SJCRH30 (cell line): ENCODE measurements around the gene OGDH. TPM values are rescaled to one million over a fixed set of nuclear protein-coding genes. Genes with fewer than 3 reads are reported as not detected.
"Not testable (repeated sequence)": the region's sequence is repeated elsewhere in the genome, so short reads cannot be mapped to it uniquely, and the experiment has no call there.

Source experiments
- DNase-seq, 2 experiments: peaks; one replicate each; pipeline ENCODE4 v3.0.0-alpha.2; 2015 to 2020
- H3K27ac ChIP-seq: fragments of 250-450 bp; sonication (Bioruptor Pico); 2 replicates; pipeline ENCODE4 v1.5.1; 2020; ENCODE audit warnings: mild to moderate bottlenecking, moderate library complexity
- H3K27me3 ChIP-seq: fragments of 250-450 bp; sonication (Bioruptor Pico); 2 replicates; pipeline ENCODE4 v1.5.1; 2020; ENCODE audit warnings: mild to moderate bottlenecking, moderate library complexity
- H3K36me3 ChIP-seq: fragments of 250-450 bp; sonication (Bioruptor Pico); 2 replicates; pipeline ENCODE4 v1.5.1; 2020; ENCODE audit warnings: mild to moderate bottlenecking, moderate library complexity
- H3K4me1 ChIP-seq: fragments of 250-450 bp; sonication (Bioruptor Pico); 2 replicates; pipeline ENCODE4 v1.5.1; 2020; ENCODE audit warnings: mild to moderate bottlenecking, moderate library complexity
- H3K4me3 ChIP-seq: fragments of 250-450 bp; sonication (Bioruptor Pico); 2 replicates; pipeline ENCODE4 v1.5.1; 2020; ENCODE audit warnings: mild to moderate bottlenecking, moderate library complexity
- H3K9me3 ChIP-seq: fragments of 250-450 bp; sonication (Bioruptor Pico); replicated peaks from 2 replicates; pipeline ENCODE4 v1.5.1; 2020; ENCODE audit warnings: mild to moderate bottlenecking, moderate library complexity
- total RNA-seq: library from RNA; depleted of rRNA; stranded (reverse); fragments of >200 nt; shearing (Covaris generic); gene quantifications from 2 replicates; pipeline ENCODE4 v1.2.3, GENCODE V29; 2014

The OGDH gene
- total RNA-seq, 1 experiment from 2014 or later = 37.8 TPM

DNA sequence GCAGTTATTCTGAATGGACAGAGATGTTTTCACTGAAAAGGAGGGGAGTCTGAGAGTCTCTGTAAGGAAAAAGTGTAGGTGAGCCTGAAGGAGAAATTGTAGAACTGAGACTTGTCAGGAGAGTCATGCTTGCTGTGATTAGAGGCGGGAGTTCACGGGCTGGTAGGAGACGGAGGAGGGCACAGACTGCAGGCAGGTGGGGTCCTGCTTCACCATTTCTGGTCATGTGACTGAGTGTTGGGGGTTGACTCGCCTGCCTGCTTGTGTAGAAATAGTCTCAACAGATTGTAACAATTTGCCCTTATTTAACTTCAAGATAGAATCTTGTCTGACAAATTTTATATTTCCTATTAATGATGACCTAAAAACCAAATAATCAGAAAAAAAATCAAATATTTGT is 70.3 kb downstream of the OGDH start:
- Histone ChIP-seq H3K4me1 (no peaks in the 10 kb centered on the region), H3K9me3 (no peaks in the 10 kb centered on the region), H3K4me3 (no peak overlapping the region), H3K36me3 (peaks cover 15% of the 10 kb centered on the region), H3K27me3 (no peaks in the 10 kb centered on the region), H3K27ac (no peak overlapping the region)
- no peak for DNase-seq

DNA sequence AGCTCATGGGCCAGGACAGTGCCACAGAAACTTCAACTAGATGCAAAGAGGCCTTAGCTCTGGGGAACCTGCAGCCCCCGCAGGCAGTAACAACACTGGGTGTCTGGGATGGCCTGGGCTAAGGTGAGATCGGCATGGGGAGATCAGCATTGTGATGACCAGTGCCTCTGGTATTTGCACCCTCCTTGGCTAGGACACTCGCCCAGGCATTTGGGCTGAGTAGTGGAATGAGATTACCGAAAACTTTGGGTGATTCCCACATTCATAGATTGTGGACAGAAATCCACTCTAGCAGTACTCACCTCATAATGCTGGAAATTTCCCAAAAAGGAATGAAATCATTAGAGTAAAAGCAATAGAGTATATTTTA is 71.7 kb downstream of the OGDH start:
- Histone ChIP-seq H3K27me3 (no peaks in the 10 kb centered on the region), H3K9me3 (no peaks in the 10 kb centered on the region), H3K4me3 (no peak overlapping the region), H3K4me1 (no peaks in the 10 kb centered on the region), H3K36me3 (peaks cover 17% of the 10 kb centered on the region), H3K27ac (no peak overlapping the region)
- DNase-seq = no peak

GRCh38 chr7:44678471-44679179 is 72.2 kb downstream of the OGDH start:
- DNase-seq = no peak
- Histone ChIP-seq H3K4me3 (no peak overlapping the region), H3K27me3 (no peaks in the 10 kb centered on the region), H3K27ac (no peak overlapping the region), H3K9me3 (no peaks in the 10 kb centered on the region), H3K36me3 (peaks cover 13% of the 10 kb centered on the region), H3K4me1 (no peaks in the 10 kb centered on the region)

DNA sequence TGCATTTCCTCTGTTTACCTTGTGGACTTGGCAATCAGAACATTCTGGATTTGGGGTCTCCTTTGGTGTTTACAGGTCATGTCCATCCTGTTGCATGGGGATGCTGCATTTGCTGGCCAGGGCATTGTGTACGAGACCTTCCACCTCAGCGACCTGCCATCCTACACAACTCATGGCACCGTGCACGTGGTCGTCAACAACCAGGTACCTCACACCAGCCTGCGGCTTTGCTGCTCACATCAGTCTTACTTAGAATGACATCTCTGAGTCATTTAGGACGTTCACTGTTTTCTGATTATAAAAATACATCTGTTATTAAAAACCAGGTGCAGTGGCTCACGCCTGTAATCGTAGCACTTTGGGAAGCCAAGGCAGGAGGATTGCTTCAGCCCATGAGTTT is 75.2 kb downstream of the OGDH start:
- Histone ChIP-seq H3K4me1 (no peaks in the 10 kb centered on the region), H3K27me3 (no peaks in the 10 kb centered on the region), H3K4me3 (no peak overlapping the region), H3K27ac (no peak overlapping the region), H3K9me3 (no peaks in the 10 kb centered on the region), H3K36me3 (peaks cover 3% of the 10 kb centered on the region)
- DNase-seq = no peak

- no peak for DNase-seq
- H3K4me3 ChIP-seq = no peak overlapping the region
- no peaks in the 10 kb centered on the region for H3K27me3 ChIP-seq
- H3K36me3 ChIP-seq = peaks cover 3% of the 10 kb centered on the region; the same call in 1 of the 2 replicates
- H3K4me1 ChIP-seq = no peaks in the 10 kb centered on the region
- no peak overlapping the region for H3K27ac ChIP-seq
- no peaks in the 10 kb centered on the region for H3K9me3 ChIP-seq
These were observed 79.3 kb downstream of the OGDH start for GRCh38 chr7:44685723-44686122.

- no peak for DNase-seq
- Histone ChIP-seq H3K4me1 (no peaks in the 10 kb centered on the region), H3K27ac (no peak overlapping the region), H3K27me3 (no peaks in the 10 kb centered on the region), H3K36me3 (no peaks in the 10 kb centered on the region), H3K4me3 (no peak overlapping the region), H3K9me3 (no peaks in the 10 kb centered on the region)
These were observed 83.0 kb downstream of the OGDH start for GRCh38 chr7:44689427-44689826.

DNA sequence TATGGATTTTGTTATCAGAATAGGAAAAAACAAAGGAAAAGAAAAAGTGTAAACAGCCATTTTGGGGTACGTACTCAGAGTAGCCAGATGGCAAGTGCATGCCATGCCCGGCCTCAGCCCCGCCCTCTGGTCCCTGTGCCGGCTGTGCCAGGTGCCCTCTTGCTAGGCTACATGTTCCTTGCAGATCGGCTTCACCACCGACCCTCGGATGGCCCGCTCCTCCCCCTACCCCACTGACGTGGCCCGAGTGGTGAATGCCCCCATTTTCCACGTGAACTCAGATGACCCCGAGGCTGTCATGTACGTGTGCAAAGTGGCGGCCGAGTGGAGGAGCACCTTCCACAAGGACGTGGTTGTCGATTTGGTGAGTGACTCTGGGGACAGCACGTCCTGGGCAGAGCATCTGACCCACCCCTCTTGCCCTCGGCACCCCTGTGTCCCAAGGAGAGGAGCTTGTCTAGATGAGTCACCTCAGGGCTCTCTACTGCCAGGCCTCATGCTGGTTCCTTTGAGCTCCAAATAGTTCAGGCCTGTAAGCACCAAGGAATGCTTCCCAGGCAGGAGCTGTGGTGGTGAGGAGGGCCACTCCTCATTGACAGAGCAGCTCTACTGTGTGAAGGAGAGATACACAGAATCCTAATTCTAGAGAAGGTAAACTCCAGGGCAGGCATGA is 87.3 kb downstream of the OGDH start:
- H3K4me3 ChIP-seq = no peak overlapping the region
- no peaks in the 10 kb centered on the region for H3K4me1 ChIP-seq
- no peaks in the 10 kb centered on the region for H3K9me3 ChIP-seq
- no peak overlapping the region for H3K27ac ChIP-seq
- no peaks in the 10 kb centered on the region for H3K27me3 ChIP-seq
- no peak for DNase-seq
- peaks cover 16% of the 10 kb centered on the region for H3K36me3 ChIP-seq

- Histone ChIP-seq H3K36me3 (peaks cover 20% of the 10 kb centered on the region), H3K4me3 (no peak overlapping the region), H3K27me3 (no peaks in the 10 kb centered on the region), H3K9me3 (no peaks in the 10 kb centered on the region), H3K4me1 (no peaks in the 10 kb centered on the region), H3K27ac (no peak overlapping the region)
- no peak for DNase-seq
These were observed 87.9 kb downstream of the OGDH start for GRCh38 chr7:44694326-44694725.

DNA sequence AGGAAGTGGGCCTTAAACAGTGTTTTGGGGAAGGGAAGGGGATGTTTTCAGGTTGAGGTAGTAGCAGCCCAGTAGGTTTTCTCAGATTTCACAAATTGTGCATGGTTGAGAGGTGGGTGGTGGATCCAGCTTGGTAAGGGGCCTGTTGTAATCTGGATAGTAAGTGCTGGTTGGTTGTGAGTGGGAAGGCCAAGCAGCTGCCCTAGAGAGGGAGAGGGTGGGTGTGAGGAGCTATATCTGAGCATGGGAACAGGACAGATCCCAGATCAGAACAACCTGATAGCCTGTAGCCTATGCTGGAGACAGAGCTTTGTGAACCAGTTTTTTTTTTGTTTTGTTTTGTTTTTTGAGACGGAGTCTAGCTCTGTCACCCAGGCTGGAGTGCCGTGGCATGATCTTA is 88.3 kb downstream of the OGDH start:
- H3K27ac ChIP-seq = no peak overlapping the region
- DNase-seq = no peak
- peaks cover 24% of the 10 kb centered on the region for H3K36me3 ChIP-seq
- H3K4me3 ChIP-seq = no peak overlapping the region
- H3K4me1 ChIP-seq = no peaks in the 10 kb centered on the region
- no peaks in the 10 kb centered on the region for H3K27me3 ChIP-seq
- no peaks in the 10 kb centered on the region for H3K9me3 ChIP-seq

DNA sequence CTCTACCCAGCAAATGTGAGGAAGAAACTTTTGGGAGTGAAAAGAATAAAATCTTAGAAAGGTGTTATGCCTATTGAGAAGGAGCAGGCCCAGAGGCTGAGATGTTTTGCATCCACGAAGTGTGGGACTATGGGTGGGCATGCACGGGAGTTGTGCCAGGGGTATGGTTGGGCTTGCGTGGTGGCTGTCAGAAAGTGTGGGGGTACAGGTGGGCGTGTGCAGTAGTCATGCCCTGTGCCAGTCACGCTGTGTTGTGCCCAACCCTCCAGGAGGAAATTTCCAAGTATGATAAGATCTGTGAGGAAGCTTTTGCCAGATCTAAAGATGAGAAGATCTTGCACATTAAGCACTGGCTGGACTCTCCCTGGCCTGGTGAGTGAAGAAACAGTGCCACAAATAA is 89.3 kb downstream of the OGDH start:
- H3K9me3 ChIP-seq = no peaks in the 10 kb centered on the region
- no peaks in the 10 kb centered on the region for H3K27me3 ChIP-seq
- no peak overlapping the region for H3K4me3 ChIP-seq
- H3K27ac ChIP-seq = no peak overlapping the region
- peaks cover 30% of the 10 kb centered on the region for H3K36me3 ChIP-seq
- H3K4me1 ChIP-seq = no peaks in the 10 kb centered on the region
- no peak for DNase-seq

DNA sequence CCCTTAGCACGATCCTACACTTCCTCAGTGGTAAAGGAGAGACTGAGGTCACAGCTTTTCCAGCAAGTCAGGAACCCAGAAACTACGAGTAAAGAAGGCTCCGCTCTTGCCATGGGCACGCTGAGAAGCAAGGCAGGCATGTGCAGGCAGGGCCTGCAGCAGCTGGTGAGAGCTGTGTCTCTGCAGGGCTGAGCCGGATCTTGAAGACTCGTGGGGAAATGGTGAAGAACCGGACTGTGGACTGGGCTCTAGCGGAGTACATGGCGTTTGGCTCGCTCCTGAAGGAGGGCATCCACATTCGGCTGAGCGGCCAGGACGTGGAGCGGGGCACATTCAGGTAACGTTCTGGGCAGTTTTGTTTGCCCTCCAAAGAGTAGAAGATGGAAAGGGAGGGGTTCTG is 90.3 kb downstream of the OGDH start:
- Histone ChIP-seq H3K27ac (no peak overlapping the region), H3K36me3 (peaks cover 36% of the 10 kb centered on the region), H3K4me1 (no peaks in the 10 kb centered on the region), H3K4me3 (no peak overlapping the region), H3K27me3 (no peaks in the 10 kb centered on the region), H3K9me3 (no peaks in the 10 kb centered on the region)
- no peak for DNase-seq

DNA sequence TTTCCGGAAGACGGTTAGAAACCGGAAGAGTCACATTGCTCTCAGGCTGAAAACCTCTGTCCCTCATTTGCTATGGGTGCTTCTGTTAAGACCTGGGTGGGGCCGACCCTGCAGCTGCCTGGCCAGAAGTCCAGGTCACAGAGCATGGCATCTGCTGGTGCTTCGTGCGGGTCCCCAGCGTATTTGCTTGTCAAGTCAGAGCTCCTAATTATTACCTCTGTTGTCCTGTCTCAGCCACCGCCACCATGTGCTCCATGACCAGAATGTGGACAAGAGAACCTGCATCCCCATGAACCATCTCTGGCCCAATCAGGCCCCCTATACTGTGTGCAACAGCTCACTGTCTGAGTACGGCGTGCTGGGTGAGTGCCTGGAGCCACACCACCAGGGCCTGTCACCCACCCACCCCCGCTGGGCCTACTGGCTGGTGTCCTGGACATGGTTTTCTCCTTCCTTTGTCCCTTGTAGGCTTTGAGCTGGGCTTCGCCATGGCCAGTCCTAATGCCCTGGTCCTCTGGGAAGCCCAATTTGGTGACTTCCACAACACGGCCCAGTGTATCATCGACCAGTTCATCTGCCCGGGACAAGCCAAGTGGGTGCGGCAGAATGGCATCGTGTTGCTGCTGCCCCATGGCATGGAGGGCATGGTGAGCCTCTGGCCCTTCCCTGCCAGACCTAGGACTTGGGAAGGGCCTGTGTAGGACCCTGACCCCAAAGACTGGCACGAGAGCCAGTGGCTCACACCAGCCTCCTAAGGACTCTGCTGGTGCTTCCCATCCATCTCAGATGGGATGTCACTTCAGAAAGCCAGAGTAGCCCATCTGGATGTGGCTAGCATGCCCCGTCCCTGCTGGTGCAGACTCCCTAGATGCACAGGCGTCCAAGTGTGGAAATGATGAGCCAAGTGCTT is 91.0 kb downstream of the OGDH start:
- DNase-seq = no peak
- Histone ChIP-seq H3K9me3 (no peaks in the 10 kb centered on the region), H3K36me3 (peaks cover 40% of the 10 kb centered on the region)

DNA sequence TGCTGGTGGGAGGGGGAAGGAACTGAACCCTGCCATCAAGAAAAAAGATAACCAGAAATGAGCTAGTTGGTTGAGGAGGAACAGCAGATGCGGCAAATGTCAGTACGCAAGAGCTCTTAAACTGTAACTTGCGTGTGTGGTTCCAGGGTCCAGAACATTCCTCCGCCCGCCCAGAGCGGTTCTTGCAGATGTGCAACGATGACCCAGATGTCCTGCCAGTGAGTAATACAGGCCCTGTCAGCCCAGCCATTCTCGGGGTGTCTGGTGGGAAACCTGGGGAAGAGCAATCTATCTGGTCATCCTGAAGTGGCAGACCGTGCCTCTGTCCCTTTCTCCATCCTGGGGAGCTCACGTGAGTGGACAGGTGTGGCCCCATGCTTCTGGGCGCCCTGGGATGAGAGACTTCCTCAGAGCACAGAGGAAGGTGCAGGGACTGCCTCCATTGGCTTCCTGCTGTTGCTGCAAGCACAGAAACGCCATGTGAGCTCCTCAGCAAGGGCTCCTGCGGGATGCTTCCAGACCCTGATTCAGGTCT is 91.7 kb downstream of the OGDH start:
- Histone ChIP-seq H3K36me3 (peaks cover 40% of the 10 kb centered on the region), H3K4me1 (no peaks in the 10 kb centered on the region), H3K9me3 (no peaks in the 10 kb centered on the region), H3K27ac (no peak overlapping the region), H3K27me3 (no peaks in the 10 kb centered on the region), H3K4me3 (no peak overlapping the region)
- no peak for DNase-seq

More for the DNA sequence above, 91.0 kb downstream of the OGDH start:
- no peaks in the 10 kb centered on the region for H3K27me3 ChIP-seq
- H3K4me3 ChIP-seq = no peak overlapping the region
- no peak overlapping the region for H3K27ac ChIP-seq
- no peaks in the 10 kb centered on the region for H3K4me1 ChIP-seq

DNA sequence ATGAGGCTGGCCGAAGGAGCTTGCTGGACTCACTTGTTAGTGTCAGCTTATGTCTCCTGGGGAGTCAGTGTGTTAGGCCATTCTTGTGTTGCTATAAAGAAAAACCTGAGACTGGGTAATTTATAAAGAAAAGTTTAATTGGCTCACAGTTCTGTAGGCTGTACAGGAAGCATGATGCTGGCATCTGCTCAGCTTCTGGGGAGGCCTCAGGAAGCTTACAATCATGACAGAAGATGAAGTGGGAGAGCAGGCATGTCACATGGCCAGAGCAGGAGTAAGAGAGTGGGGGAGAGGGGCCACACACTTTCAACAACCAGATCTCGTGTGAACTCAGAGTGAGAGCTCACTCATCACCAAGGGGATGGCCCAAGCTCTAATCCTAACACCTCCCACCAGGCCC is 93.2 kb downstream of the OGDH start:
- peaks cover 40% of the 10 kb centered on the region for H3K36me3 ChIP-seq
- H3K9me3 ChIP-seq, H3K27ac ChIP-seq: not testable (repeated sequence)

DNA sequence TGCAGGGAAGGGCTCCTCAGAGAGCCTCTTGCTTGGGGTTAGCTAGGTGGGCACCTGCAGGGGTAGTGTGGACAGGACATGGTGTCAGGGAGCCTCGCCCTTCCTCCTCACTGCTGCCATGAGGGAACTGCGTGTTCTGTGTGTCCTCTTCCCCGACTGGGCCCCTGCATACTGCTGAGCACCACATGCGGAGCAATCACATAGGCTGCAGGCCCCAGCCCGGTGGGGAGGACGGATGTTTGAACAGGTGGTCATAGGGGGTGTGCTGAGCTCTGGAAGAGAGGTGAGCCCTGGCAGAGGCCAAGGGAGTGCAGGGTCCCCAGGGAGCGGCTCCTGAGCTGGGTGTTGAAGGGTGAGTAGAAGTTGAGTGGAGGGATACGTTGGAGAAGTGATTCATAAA is 93.9 kb downstream of the OGDH start:
- H3K9me3 ChIP-seq = no peaks in the 10 kb centered on the region; the same call in 1 of the 2 replicates
- peaks cover 40% of the 10 kb centered on the region for H3K36me3 ChIP-seq
- H3K4me1 ChIP-seq = no peaks in the 10 kb centered on the region
- H3K27me3 ChIP-seq = no peaks in the 10 kb centered on the region
- no peak for DNase-seq
- H3K27ac ChIP-seq = no peak overlapping the region
- no peak overlapping the region for H3K4me3 ChIP-seq

More for the DNA sequence above, 93.2 kb downstream of the OGDH start:
- not testable (repeated sequence) for H3K4me3 ChIP-seq, H3K4me1 ChIP-seq, H3K27me3 ChIP-seq, DNase-seq
